HG03039 (cell line): ENCODE measurements around the gene ZFP36L2.
A peak's percentile ranks its signal among the peaks of the same experiment; 100 is the strongest.

Experiments used
- ATAC-seq: cut with Tn5 transposase; IDR thresholded peaks from one replicate; pipeline ENCODE4 v1.9.1; 2021; ENCODE audit warnings: mild to moderate bottlenecking, moderate library complexity; ENCODE audit not compliant: unreplicated experiment

Gene ZFP36L2

DNA sequence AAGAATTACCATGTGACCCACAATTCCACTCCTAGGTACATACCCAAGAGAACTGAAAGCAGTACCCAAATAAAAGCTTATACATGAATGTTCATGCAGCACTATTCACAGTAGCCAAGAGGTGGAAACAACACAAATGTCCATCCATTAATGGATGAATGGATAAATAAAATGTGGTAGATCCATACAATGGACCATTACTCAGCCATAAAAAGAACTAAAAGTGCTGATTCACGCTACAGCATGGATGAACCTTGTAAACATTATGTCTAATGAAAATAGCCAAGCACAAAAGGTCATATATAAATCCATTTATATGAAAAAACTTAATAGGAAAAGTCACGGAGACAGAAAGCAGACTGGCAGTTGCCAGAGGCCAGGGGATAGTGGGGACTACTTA, 23.6 kb upstream of the ZFP36L2 start:
- no peak for ATAC-seq

DNA sequence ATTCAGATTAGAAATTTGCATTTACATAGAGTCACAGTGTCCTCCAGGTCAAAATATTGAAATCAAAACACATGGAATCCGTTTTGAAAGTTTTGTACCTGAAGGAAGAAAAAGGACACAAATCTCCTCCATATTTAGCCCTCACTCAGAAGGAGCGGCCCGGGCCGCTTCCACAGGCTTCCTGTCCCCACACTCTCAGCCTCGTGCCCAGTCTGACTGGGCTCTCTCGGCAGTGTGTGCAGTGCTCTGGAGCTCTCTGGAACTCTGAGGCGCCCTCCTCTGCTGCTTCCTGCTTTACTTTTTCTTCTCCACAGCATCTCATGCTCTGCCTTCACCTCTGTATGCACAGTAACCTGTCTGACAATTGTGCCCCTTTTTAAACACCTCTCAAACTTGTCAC, 22.2 kb upstream of the ZFP36L2 start:
- ATAC-seq, result no peak

DNA sequence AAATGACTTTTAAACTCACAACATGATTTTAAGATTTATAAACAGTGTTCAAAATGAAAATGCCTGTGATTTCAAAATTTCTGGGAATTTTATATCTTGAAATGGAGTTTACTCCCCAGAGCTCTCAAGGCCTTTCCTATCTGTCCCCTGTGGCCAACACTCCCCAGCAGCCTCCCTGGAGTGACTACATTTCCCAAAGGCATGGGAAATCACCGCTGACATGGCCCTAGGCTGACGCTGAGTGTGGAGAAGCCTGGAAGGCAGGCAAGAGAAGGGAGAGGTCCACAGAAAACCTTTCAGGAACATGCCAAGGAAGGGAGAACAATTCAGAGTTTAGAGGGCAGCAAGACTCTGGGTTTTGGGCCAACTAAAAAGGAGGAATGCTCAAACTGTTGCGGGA, 20.2 kb upstream of the ZFP36L2 start:
- ATAC-seq, result no peak

DNA sequence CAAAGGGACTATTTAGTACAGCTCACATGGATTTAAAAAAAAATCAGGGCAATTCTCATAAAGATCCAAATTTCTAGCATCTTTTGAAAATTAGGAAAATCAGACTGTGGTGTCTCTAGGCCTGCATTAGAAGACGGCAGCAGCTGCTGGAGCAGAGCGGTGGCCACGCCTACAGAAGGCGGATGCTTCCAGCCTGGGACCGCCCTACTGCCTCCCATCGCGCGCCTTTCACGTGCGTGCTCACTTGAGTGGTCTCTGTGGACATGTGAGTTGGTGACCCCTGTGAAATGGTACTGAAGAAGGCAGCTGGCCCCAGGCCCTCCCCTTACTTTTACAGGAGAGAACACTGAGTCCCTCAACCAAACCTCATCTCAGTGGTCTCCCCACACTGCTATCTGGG, 15.2 kb upstream of the ZFP36L2 start:
- ATAC-seq, result no peak

DNA sequence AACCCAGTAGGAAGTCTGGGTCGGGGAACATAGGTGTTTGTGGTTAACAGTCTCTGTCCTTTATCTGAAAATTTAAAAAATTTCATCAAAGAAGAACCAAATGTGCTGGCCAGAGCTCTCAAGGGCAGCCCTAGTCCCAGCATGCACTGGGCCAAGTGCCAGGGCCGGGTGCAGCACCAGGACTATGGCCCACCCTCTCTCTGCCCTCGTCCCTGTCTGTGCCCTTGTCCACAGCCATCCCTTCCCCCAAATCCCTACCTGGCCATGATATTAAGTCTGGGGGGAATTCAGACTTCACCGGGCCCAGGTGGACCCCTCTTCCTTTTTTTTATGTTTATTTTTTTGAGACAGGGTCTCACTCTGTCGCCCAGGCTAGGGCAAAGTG, 14.4 kb upstream of the ZFP36L2 start:
- ATAC-seq, result no peak

DNA sequence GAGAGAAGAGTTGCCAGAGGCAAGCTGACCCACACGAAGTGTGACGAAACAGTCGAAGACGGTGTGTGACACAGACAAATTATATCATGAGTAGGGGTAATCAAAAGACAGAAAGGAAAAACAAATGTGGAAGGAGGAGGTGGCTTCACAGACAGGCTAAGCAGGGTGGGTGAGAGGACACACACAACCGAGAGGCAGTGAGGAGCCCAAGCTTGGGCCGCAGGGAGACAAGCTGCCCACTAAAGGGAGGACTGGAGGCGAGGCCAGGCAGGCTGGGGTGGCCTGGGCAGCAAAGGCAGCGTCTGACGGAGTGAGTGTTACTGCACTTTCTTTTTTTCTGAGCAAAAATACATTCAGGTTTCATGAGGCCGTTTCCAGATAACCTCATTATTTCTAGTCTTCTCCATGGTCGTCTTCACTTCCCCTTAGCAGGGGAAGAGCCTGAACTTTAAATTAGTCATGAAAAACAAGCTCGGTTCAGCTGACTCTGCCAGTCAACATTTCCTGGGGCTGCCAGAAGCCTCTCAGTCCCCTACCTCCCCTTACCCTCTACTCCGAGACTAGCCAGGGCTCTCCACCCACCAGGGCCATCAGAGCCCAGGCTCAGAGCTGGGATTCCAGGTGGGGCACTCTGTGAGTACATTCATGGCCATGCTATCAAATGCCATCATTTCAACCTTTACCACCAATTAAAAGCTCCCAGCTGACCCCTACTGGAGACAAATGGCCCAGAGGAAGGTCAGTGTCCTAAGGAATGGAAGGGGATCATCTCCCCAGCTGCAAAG, 13.8 kb upstream of the ZFP36L2 start:
- ATAC-seq, result no peak

DNA sequence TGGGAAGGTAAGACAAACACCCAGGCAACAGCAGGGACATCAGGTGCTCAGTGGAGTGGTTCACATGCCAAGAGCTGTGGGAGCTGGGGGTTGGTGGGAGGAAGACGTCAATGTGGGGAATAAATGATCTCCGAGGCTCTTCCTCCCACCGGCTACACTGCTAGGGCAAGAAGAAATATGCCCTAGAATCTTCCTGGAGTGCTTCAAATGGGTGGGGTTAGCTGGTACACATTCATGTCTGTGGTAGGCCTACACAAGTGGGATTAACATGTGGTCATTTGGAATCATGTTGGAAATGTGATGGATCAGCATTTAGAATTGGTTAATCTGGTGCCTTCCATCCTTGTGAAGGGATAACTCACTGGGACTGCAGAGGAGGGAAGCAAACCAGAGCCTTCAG, 12.4 kb upstream of the ZFP36L2 start:
- ATAC-seq, result no peak

DNA sequence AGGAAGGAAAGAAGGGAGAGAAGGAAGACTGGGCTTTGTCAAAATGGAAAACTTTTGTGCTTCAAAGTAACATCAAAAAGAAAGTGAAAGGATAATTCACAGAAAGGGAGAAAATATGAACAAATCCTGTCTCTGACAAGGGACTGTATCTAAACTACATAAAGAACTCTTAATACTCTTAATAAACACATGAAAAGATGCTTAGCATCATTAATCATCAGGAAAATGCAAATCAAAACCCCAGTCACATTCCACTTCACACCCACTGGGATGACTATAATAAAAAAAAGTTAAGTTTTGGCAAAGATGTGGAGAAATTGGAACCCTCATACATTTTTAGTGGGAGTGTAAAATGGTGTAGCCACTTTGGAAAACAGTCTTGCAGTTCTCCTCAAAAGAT, 11.8 kb upstream of the ZFP36L2 start:
- ATAC-seq, result no peak

DNA sequence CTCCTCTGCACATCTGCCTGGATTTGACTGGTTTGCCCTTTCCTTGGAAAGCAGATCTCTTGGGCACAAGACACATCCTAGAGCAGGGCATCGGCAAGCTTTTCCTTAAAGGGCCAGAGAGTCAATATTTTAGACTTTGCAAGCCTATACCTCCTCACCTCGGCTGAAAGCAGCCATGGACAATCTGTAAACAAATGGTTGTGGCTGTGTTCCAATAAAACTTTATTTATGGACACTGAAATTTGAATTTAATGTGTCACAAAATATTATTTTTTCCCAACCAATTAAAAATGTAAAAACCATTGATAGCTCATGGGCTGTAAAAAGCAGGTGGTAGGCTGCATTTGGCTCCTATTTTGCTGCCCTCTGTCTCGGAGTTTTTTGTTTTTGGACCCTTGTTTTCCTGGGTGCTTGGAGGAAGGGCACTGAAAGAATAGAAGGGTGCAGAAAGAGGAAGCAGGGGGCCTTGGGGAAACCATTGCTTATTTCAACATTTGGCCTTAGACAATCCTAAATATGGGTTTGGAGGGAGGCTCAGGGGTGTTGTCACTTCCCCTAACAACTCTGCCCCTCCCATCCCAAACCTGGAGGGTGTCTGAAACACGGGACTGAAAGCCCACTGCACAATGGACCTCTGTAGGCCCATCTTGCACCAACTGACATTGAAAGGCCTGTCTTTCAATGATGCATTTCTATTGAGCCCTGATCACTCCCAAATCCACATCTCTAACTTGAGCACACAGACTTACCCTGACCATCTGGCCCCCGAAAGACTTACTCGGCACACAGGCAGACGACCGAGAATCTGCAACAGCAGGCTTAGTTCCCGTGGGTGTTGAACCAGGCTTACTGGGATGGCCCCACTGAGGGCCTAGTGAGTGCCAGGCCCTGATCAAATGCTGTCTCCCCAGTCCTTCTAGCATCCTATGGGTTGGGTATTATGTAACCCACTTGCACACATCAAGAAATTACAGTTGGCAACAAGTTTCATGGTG, 7.1 kb upstream of the ZFP36L2 start:
- no peak for ATAC-seq

DNA sequence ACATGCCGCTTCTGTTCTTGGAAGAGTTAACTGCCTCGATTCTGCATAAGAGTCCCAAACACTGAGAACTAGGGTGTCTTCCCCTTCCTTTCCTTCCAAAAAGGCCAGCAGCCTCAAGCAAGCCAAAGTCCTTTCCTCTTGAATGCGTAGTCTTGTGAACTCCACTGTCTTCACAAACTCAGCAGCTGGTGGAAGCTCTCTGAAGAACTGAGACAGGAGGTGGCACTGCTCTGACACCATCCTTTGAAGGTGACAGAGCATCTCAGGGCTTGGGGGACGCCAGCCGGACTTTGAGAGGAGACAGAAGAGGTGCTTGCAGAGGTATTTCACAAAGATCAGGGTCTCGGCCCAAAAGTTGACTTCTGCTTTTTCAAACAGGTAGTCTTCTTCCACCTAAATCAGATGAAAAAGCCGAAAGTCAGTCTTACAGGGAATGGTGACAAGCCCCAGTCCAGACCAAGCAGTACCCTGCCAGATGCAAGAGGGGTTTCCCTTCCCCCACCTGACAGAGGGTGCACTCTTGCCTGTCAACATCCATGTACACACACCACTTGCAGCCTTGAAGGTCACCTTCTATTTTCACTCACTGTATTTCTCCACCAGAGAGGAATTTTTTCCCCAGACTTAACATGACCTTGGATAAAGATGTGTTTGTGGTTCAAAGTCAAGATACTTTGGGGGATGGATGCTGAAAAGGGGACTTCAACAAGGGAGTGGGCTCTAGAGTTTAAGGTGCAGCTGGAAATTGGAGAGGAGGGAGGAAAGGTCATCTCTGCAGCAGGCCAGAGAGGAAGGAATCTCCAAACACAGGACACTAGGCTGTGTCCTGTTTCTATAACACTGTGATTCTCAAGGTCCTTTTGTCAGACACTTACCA, 4.8 kb upstream of the ZFP36L2 start:
- no peak for ATAC-seq

DNA sequence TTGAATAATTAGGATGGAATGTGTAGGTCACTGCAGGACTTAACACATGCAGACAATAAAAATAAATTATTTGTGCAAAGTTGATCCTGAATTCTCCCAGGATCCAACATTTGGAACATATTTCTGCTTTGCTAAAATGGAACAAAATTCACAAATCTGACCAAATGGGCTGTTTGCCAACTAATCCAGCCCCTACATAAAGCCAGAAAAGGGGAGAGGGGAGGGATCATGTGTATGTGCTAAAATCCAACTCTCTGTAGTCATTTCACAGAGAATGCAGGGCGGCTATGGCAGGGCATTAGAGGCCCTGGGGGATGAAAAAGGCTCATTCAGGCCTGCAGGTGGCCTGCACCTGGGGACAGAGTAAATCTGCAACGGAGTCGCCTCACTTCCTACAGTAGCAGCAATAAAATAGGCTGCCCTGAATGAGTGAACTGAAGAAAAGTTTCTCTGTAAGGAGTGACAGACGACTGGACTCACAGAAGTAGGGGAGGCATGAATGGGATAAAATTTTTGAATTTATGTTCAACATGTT, 4.0 kb upstream of the ZFP36L2 start:
- ATAC-seq, result no peak

DNA sequence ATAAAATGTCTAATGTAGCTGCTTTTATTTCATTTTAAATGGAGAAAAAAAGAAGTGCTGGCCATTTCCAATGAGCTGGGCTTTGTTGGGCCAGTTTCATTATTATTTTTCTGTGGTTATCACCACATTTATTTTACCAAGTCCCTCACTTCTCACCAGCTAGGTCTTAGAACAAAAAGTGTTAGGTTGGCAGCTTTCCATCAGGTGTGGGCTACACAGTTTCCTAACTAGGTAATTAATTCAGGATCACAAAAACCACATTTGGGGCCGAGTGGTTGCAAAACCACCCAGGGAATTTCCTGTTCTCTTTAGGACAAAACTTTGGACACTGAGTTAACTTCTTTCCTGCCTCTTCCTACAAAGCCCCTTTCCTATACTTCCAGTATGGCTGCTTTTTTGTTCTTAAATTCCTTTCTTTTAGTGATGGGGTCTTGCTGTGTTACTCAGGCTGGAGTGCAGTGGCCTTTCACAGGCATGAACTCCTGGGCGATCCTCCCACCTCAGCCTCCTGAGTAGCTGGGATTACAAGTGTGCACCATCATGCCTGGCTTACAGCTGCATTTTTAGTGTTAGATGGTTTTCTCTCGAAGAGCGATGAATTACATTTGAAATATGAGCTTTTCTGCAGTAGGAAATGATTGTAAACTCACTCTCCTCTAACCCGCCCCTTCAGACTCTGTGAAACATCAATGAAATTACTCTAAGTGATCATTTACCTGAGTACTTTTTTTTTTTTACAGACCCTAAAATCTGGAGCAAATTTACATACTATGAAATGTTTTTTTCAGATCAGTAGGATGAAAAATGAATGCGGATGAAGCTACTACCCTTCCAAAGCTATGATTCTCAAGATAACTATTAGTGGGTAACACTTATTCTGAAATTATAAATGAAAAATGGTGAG, 2.6 kb upstream of the ZFP36L2 start:
- no peak for ATAC-seq

DNA sequence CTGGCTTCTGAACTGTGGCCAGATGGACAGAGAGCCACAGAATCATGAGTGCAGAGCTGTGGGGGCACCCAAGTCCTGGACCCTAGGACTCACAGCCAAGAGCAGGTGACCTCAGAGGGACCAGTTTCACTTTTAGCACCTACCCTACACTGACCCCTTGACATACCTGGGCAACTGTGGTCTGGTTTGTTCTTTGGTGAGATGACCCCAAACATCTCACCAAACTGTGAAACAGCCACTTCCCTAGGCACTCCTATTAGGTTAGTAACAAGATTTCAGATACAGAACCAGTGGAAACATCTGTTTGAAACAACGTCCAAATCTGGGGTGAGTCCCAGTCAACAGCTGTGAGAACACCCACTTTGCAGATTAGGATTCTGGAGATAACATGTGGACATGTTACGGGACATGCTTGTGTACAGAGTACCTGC, 1.9 kb upstream of the ZFP36L2 start:
- no peak for ATAC-seq

DNA sequence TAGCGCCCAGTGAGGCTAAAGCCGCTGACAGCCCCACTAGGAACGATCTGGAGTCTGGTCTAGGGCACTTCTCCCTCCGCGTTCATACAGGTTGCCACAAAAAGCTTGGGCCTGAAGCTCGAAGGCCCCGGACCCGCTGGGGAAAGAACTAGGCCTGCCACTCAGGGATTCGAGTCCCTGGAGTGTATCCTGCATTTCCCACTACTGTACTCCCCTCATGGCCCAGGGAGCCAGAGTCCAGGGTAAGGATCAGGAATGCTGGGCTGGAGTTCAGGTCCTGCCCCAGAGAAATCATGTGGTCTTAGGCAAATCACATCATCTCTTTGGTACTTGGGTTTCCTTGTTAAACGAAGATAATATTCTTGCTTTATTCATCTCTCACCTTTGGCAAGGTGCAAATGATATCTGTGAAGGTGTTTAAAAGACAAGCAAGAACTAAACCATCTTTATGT, 1.4 kb upstream of the ZFP36L2 start:
- ATAC-seq, result no peak

DNA sequence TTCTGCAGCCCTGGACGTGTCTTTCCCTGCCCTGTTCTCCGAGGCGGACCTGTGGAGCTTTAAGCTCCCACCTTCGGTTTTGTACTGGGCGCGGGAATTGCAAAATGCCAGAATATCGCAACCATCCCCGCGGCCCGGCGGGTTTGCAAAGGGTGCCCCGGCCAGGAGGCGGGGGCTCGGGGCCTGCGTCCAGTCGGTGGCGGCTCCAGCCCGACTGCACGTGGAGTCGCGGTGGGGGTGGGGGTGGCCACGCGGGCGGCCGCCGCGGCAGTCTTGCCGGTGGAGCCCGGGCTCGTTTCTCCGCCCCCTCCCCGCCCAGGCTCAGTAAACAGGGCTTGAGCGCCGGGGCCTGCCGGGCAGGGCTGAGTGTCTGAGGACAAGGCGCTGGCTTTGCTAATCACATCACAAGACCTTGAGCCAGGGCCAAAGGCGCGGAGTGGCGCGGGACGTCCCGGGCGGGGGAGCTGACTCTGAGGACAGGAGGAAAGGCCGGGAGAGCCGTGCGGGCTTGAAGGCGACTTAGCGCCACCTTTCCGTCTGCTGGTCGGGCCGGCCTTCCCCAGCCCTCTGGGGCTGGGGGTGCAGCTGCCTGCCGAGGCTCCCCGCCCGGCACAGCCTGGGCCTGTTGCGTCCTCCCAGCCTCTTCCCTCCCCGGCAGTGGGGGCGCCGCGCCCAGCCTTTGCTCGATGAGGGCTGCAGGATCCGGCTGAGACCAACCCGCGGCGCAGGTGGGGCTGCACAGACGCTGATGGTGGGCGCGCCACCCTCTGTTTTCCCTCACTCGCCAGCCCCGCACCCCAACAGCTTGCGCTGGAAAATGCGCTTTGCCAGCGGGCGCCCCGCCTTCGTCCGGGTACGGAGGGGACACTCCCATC, 786 bp upstream of the ZFP36L2 start:
- peak; percentile 22 for ATAC-seq

DNA sequence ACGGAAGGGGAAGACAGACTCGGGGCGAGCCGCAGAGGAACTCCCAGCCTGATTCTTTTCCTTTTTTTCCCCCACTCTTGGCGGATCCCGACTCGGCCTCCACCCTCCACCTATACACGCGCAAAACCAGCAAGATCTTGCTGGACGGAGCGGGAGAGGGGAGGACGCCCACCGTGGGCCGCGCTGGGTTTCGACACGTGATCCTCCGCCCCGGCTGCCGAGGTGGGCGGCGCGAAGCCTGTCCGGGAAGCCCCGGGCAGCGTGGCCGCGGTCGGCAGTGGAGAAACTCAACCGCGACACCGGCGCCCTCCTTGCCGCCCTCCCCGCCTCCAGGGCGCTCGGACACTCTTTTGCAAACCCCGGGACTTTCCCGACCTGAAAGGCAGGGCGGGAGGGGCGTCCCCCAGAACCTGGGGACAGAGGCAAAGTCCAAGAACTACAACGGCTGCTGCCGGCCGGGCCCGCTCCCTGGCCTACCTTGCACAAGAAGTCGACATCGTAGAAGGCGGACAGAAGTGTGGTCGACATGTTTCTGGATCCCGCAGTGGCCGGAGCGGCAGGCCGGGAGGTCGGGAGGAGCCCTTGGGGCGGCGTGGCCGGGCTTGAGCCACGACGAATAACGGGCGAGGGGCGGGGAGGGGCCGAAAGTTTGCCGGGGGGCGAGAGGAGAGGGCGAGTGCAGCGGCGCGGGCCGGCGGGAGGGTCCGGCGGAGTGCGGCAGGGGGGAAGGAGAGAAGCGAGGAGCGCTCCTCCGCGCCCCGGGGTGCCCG, 433 bp downstream of the ZFP36L2 start:
- peak; percentile 24 for ATAC-seq

DNA sequence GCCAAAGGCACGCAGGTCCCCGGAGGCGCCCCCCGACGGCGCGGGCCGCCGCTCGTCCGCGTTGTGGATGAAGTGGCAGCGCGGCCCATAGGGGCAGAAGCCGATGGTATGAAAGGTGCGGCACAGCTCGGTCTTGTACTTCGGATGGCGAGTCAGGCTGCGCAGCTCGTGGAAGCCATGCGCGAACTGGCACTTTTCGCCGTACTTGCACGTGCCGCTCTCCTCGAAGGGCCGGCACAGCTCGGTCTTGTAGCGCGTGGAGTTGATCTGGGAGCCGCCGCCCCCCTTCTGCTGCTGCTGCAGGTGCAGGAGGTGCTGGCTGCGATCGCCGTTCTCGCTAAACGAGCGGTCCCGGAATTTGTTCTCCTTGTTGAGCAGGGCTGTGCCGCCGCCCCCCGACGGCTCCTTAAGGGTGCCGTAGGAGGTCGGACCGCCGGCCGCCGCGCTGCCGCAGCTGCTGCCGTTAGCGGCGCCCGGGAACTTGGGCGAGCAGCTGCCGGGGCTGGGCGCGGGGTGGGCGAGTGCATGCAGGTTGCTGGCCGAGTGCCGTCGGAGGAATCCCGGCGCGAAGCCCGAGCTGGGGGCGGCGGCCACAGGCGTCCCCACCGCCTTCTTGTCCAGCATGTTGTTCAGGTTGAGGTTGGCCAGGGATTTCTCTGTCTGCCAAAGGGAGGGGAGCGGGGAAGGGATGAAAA, 1.2 kb downstream of the ZFP36L2 start:
- no peak for ATAC-seq
